COLO829 (cell line): ENCODE measurements around the gene AMBRA1.

Experiments used
- DNase-seq: peaks from one replicate; pipeline ENCODE4 v3.0.0; 2012; ENCODE audit warnings: low spot score

Gene AMBRA1

DNA sequence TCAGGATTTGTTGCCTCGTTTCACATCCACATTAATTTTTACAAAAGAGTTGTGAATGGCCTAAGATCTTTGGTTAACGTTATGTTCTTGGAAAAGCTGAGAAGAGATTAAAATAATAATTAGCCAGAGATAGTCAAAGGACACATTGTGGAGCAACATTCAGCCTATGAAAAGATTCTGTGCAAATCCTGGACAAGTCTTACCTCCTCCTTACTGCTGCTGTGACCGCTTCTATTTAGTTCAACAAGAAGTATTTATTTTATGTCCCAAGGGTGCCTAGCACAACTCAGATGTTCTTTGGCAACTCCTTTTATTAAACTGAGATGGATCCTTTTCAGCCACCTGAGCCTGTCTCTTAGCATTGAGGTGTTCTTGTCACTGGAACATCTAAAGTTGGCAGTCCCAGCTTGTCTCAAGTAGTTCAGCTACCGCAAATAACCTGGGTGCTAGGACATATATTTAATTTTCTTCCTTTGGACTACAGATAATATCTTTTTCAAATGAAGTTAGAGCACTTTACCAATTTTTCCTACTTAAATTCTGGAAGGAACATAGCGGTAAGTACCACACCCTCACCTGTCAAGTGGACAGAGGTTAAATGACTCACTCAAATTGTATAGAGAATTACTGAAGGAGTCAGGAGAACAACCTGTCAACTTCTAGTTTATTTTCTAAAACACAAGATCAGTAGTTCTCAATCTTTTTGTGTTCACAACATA is 121.7 kb downstream of the AMBRA1 start:
- DNase-seq = no peak

DNA sequence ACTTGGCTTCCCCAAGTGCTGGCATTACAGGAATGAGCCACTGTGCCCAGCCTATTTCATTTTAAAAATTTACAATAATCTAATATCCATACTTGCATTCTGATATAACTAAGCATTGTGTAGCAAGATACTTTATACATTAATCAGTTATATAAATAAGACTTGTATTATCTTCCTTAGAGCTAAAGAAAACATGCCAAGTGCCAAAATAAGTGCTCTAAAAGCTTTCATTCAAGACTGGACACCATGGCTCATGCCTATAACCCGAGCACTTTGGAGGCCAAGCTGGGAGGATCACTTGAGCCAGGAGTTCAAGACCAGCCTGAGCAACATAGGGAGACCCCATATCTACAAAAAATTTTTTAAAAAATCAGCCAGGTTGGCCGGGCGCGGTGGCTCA is 123.9 kb downstream of the AMBRA1 start:
- no peak for DNase-seq

DNA sequence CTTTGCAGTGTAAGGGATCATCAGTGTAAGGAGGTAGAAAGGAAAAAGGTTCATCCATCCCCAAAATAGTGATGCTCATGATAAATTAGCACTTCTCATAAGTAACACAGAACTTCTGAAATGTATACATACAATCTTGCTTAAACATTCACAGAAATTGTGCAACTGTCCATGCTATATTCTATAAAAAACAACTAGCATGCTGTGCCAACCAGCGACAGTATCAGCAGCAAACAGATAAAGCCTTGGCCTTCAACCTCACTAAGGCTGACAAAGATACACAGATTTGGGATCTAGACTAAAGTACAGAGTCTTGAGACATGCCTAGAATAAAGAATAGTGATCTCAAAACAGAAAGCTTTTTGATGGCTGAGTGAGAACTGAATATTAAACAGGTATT is 128.1 kb downstream of the AMBRA1 start:
- no peak for DNase-seq

DNA sequence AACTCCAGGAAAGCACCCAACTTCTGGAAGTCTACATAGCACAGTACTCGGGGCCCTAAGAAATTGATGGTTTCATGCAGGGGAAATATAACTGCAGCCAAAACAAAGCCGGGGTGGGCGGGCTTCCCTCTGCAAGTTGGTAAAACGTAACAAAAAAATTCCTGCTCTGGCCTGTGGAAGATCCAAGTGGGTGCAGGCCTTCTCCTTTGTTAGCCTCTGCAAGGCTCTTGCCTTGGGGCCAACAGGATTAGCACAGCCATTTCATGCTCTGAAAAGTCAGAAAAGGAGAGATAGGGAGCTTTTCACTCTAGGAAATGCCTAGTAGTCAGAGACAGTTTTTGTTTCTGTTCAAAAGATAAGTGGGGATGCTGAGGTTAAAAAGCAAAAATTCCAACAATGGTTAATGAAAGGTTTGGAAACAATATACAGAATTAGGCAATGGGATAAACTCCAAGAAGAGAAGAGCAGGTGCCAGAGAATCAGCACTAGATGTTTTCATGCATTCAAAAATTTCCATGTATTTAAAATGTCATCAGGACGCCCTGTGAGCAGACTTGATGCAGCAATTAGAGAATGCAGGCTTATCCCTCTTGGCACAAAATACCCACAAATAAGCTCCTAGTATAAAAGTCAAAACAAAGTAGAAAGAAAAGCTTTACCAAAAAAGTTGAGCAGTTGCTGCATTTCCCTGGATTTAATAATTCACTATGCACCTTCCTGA is 130.0 kb downstream of the AMBRA1 start:
- DNase-seq = no peak

DNA sequence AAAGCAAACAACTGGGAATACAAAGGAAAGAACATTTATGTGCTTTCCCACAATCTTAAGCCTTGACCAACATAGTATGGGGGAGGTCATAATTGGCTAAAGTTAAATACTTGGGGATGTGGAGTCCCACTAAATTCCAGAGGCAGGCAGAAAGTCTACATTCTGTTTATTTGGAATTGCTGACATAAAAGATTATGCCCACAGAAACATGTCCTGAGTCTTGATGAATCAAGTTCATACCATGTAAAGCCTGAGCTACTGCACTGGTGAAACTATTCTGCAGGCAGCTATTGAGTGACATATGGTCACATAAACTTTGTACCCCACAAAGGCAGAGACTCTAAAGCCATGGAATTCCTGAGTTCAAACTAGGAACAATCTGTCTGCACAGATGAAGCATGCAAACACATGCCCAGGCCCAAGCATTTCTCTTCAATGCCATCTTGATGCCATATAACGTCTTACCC is 132.3 kb downstream of the AMBRA1 start:
- DNase-seq = no peak

DNA sequence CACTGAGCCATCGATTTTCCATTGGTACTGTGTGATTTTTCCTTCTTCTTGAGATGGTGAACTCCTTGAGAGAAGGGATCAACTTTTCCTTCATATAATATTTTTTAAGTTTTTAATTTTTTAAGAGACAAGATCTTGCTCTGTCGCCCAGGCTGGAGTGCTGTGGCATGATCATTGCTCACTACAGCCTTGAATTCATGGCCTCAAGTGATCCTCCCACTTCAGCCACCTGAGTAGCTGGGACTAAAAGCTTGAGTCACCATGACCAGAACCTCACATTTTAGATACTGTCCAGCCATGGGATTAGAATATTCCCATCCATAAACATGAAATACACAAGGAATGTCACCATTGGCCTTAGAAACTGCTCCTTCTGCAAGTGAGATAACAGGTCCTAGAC is 135.3 kb downstream of the AMBRA1 start:
- DNase-seq = no peak

DNA sequence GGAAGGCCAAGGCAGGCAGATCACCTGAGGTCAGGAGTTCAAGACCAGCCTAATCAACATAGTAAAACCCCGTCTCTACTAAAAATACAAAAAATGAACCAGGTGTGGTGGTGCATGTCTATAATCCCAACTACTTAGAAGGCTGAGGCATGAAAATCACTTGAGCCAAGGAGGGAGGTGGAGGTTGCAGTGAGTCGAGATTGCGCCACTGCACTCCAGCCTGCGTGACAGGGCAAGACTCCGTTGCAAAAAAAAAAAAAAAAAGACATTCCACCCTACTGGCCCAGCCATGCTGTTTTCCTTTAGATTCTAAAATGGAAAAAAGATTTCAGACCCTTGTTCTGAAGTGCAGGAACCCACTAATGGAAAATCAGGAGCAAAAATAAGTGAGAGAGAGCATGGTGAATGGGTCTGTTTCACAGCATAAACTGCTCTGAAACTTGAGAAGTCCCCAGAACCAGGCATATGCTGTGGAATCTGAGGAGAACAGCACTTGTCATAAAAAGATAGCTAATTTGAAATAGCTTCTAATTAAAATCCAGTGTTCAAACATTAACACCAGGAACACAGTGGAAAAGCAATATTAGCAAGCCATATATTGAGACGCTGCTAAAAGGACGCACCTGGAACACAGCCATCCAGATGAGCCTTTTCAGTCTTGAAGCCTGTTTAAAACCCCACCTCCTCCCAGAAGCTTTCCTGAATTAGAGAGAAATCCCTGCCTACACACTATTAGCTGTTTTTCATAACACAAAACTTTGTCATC is 136.0 kb downstream of the AMBRA1 start:
- DNase-seq = no peak

DNA sequence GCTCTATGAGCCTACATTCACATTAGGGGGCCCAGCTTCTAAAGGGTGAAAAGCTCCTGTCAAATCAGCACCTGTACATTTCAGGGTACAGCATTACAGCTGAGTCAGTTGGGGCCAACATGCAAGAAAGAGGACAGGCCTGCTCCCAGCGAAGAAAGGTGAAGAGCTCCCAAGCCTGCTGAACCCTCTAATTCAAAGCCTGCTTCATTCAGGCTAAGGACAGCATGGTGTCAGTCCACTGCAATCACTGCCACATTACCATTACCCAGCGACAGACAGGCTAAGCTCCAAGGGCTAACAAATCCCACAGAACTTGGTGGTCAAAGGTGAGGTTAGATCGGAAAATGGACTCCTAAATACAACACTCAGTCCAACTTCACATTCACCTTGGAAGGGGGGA is 136.8 kb downstream of the AMBRA1 start:
- DNase-seq = no peak

DNA sequence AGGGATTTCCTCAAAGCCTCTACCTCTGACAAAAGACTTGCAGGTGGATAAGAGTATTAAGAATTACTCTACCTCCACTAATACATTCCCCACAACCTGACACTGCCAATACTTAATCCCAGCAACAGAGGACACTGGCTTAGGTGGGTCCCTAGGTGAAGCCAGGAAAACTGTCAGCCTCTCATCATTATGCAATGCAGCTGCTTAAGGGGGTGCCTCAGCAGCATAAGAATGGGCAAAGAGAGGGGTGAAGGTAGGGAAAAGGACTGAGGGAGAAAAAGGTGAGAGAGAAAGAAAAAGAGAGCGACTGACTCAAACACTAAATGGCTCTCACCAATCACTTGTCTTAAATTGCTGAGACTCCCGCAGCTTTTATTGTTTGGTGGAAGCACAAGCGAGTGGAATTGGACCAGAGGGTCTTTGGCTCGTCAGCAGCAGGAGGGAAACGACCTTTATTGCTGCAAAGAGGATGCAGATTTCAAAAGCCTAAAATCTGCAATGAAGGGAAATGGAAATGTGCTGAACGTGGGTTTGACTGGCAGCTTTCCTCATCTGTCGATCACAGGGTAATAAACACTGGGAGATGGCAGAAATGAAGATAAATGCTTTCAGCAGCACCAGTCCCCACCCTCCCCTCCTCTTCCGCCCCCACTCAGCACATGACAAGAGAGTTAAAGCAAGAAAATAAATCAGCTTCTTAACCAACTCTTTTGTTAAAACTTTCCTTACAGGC is 137.4 kb downstream of the AMBRA1 start:
- DNase-seq = no peak

DNA sequence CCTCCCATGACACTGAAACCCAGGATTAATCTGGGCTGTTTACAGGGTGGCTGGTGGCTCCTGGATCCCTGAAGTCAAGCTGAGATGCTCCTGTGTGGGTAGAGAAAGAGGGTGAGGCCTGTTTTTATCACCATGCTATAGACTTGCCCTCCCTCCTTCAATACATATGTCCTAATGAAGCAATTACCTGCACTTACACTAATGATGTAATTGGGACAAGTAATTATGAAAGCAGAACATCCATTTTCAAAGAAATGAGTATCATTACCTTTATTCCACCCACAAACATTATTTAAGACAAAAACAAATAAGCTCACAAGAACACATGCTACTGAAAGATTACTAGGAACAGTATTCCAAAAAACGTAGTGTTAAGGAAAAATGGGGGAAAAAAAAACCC is 138.0 kb downstream of the AMBRA1 start:
- DNase-seq = no peak

DNA sequence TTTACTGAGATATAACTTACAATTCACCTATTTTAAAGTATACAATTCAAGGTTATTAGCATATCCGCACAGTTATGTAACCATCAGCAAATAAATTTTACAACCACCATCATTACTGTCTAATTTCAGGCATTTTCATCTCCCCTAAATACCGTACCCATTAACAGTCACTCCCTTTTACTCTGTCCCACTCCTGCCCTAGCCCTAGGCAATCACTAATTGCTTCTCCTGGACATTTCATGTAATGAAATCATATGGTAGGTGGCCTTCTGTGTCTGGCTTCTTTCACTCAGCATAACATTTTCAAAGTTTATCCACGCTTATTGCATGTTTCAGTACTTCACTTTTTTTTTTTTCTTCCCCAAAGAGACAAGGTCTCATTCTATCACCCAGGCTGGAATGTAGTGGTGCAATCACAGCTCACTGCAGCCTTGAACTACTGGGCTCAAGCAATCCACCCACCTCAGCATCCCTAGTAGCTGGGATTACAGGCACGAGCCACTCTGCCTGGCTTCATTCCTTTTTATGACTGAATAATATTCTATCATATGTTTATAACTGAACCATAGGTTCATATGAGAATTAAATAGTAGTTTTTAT is 140.8 kb downstream of the AMBRA1 start:
- no peak for DNase-seq

DNA sequence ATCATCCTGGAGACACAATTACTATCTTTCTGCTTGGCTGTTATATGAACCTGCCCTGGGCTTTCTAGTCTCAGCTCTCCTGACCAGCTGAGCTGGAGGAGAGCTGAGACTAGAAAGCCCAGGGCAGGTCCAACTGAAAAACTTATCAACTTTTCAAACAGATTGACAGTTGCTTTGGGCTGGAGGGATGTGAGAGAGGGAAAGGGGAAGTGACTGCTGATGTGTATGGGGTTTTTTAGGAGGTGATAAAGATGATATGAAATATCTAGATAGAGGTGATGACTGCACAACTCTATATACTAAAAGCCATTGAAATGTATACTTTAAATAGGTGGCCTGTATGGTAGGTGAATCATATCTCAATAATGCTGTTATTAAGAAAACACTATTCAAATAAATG is 142.1 kb downstream of the AMBRA1 start:
- no peak for DNase-seq

DNA sequence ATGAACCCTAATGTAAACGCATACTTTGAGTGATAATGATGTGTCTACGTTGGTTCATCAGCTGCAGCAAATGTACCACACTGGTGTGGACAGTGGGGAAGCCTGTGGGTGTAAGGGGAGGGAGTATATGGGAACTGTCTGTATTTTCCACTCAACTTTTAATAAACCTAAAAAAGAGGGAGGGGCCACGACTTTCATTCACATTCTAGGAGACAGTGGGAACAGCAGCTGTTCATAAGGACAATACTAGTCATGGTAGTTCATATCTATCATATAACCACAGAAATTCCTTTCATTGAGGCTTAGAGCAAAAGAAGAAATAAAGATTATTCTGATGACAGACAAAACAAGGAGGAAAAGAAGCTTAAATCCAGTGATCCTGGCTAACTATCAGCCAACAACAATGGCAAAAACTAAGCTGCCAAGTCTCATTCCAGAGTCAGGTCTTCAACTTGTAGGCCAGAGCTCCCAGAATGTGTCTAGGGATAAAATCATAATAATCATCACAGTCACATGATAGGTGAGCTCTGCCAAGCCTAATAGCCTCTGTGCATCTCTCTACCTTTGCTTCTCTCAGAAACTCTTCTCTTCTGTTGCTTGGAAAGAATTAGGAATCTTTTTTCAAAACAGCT is 142.9 kb downstream of the AMBRA1 start:
- DNase-seq = no peak

DNA sequence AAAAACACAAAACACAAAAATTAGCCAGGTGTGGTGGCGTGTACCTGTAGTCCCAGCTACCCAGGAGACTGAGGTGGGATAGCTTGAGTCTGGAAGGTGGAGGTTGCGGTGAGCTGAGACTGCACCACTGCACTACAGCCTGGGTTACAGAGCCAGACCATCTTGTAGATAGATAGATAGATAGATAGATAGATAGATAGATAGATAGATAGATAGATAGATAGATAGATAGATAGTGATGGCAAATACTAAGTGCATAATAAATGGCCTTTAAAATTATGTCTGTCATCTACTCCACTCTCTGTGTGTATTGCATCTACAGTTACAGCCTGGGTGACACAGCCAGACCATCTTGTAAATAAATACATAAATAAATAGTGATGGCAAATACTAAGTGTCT is 146.3 kb downstream of the AMBRA1 start:
- no peak for DNase-seq

DNA sequence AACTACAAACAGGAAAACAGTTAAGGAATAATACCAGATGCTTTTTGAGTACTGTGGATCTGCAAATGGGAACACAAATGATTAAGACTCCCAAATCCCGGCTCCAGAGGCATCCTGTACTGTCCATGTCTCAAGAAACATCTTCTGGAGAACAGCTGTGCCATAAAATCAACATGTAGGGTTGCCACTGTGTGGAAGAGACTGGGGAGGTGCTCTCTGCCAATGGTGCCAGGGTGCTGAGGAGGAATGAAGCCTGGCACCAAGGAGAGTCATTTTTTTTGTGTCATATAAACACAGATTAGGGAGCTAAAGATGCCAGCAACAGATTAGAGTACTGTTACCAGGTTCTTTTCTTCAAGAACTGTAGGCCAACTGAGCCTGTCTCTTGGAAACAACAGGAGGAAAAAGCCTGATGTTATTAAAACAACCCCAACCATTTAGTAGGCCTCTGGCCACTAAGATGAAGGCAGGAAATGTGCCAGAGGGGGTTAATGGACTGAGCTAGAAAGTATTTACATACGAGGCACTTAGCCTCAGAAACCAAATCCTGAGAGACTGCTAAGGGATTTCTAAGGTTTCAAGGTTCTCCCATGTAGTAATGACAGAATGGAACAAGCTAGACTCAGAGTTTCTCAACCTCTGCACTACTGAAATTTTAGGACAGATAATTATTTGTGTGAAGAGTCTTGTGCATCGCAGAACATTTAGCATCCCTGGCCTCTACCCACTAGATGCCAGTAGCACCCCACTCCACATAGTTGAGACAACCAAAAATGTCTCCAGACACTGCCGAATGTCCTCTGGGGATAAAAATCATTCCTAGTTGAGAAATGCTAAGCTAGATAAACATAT is 147.7 kb downstream of the AMBRA1 start:
- no peak for DNase-seq

DNA sequence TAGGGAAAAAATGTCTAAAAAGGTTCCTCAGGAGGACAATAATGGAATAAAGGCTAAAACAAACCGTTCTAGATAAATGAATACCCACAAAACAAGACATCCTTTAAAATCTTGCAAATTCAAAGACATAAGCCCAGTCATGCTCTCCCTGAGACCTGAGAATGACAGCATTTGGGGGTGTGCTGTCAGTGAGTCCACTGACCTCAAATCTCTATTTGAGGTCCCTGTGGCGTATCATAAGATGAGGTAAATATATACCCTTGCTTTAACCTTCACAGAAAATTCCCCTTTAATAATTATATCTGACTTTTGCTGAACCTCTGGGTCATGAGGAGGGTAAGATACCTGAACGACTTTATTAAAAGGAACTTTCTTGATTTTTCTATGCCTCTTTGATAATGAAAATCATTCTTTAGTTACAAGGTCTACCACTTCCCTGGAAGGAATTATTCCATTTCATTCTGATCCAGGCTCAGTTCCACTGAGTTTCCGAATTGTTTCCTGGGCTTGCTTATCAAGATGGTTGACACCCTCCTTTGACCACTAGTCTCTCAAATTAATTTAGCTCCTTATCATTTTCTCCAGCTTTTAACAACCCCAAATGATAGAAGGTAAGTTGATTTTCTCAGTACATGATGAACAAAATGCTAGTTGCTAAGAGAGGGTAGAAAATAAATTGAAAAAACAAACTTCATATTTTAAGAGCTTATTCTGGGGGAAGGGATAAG is 148.5 kb downstream of the AMBRA1 start:
- no peak for DNase-seq

DNA sequence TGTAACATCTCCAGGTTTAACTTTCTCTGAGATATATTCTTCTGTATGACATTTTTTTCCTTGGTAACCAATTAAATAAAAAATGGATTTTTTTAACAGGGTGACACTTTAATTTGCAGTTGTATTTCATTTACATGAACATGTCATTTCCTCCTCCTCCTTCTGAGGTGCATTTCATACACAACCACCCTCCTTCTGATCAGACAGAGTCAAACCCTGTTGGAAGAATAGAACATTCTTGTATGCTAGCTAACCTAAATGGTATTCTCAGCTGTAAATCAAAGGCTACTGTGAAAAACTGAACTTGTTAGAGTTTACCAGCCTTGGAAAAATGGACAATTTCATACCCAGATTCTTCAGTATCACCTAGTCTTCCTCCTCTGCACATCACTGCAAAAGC is 149.5 kb downstream of the AMBRA1 start:
- DNase-seq = no peak

DNA sequence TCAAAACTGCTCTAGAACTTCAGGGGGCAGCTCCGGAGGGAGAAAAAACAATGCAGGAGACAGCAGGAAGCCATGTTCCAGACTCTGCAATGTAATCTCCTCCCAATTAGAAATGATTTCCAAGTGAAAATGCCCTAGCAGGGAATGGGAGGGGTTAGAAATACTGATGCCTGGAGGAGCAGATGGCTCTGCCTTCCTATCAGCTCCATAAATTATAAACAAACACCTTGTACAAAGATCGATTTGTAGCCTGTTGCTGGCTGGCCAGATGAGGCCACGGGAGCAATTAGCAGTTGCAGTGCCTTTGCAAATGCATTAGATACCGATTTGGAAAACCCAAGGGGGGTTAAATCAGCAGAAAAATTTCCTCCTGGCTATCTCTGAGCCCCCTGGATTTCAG is 155.6 kb downstream of the AMBRA1 start:
- no peak for DNase-seq

DNA sequence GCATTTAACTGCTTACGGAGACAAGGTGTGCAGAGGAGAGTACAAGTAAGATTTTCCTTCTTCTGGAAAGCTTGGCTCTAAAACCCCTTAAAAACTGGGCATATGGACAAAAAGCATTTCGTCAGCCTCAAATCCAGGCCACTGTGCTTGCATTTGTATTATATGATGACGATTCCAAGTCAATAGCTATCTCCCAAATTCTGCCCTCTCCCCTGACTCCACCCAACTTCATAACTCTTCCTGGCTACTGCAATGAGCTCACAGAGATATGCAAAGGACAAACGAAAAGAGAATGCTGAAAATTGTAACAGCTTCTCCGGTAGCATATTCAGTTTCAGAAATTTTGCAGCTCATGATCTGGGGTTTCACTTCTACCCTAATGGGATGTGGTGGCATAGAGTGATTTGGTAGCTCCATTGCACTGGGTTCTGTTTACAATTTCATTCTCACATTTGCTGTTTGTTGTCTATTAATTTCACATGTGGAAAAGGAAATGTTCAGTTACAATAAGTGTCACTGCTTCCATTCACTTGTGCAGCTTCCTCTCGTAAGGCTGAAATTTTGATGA is 156.6 kb downstream of the AMBRA1 start:
- no peak for DNase-seq
